Motor neuron (in vitro differentiated cells): ENCODE data around the gene ZG16B. TPM values are rescaled to one million over a fixed set of nuclear protein-coding genes. Genes with fewer than 3 reads are reported as not detected.

ENCODE experiments used
- ATAC-seq, 8 experiments: fragments of 200-7000 bp; cut with Tn5 transposase; replicated peaks in 6 of 8; 2 replicates each; pipeline ENCODE4 v1.8.0; 2021; ENCODE audit warnings: mild to moderate bottlenecking in 8 of 8, moderate library complexity in 8 of 8
- H3K27ac ChIP-seq, 2 donors: fragments of 250-450 bp; sonication (Bioruptor Pico); 2 replicates each; pipeline ENCODE4 v1.9.0; 2021; ENCODE audit warnings: antibody characterized with exemption in 2 of 2, mild to moderate bottlenecking in 2 of 2, moderate library complexity in 1 of 2
- H3K4me1 ChIP-seq, 2 donors: fragments of 250-450 bp; sonication (Bioruptor Pico); replicated peaks in 1 of 2; 2 replicates each; pipeline ENCODE4 v1.6.1; 2021; ENCODE audit warnings: antibody characterized with exemption in 2 of 2, mild to moderate bottlenecking in 2 of 2, moderate library complexity in 1 of 2
- H3K4me3 ChIP-seq, 5 donors: fragments of 250-450 bp; sonication (Bioruptor Pico); 2 replicates each; pipeline ENCODE4 v1.9.0; 2021; ENCODE audit warnings: antibody characterized with exemption in 5 of 5, mild to moderate bottlenecking in 5 of 5, moderate library complexity in 4 of 5
- WGBS, 10 experiments: fragments of 450-650 bp; shearing (Covaris generic); methylation state at CpG; one replicate each; pipeline ENCODE4 v1.0.0; 2022; 5-methylcytosine and 5-hydroxymethylcytosine counted together
- in situ Hi-C, 9 experiments: fragments of 400-800 bp; cut with MboI; loops; one replicate each; pipeline ENCODE4 v1.15.0; 2021; ENCODE audit warnings: low sequenced_read_pairs in 9 of 9, low pct_unique_long_range_greater_than_20kb in 2 of 9; ENCODE audit not compliant: unreplicated experiment in 9 of 9
- total RNA-seq, 8 experiments: library from RNA; unstranded; fragments of 300-600 nt; gene quantifications; 2 replicates each; pipeline versions ENCODE4 v1.2.3 to v1.2.4, GENCODE V29; 2022

ZG16B gene
- total RNA-seq, 8 experiments from 2014 or later = 0.54 to 1.4 (median 1.2) TPM; not detected in 4

- in situ Hi-C loops = no loop called here
Measured at GRCh38 chr16:2792940-2793339, 37.2 kb upstream of the ZG16B start.

GRCh38 chr16:2795395-2796143, 34.5 kb upstream of the ZG16B start:
- Histone ChIP-seq H3K4me1 (no peaks in the 10 kb centered on the region), H3K4me3 (no peak overlapping the region), H3K27ac (no peak overlapping the region)
- WGBS, 10 experiments = 26 to 85% (median 64%) methylated on average over 2 to 7 of the region's 7 CpGs; no CpG with 5 or more reads in 1 of the 10 experiments
- in situ Hi-C loops = no loop called here
- ATAC-seq = peak in 2 of 8 experiments; percentile 59 to 69

More at GRCh38 chr16:2792940-2793339, 37.2 kb upstream of the ZG16B start:
- Histone ChIP-seq H3K4me1 (peaks cover 0 to 8% of the 10 kb centered on the region in 2 donors), H3K27ac (no peak overlapping the region), H3K4me3 (no peak overlapping the region)
- ATAC-seq = no peak
- WGBS, 10 experiments = 67 to 100% (median 89%) methylated on average over 1 to 10 of the region's 10 CpGs

GRCh38 chr16:2798723-2799204, 31.3 kb upstream of the ZG16B start:
- 75% methylated on average over 2 of the region's 39 CpGs; no CpG with 5 or more reads in 9 of the 10 experiments for WGBS, 10 experiments
- ATAC-seq = peak in 2 of 8 experiments; percentile 23 to 34
- in situ Hi-C loops = no loop called here
- Histone ChIP-seq H3K27ac (no peak overlapping the region), H3K4me3 (no peak overlapping the region), H3K4me1 (no peaks in the 10 kb centered on the region)

GRCh38 chr16:2799205-2799858, 30.8 kb upstream of the ZG16B start:
- no peak overlapping the region for H3K4me3 ChIP-seq

GRCh38 chr16:2799859-2800226, 30.3 kb upstream of the ZG16B start:
- H3K27ac ChIP-seq = no peak overlapping the region
- in situ Hi-C loops = no loop called here
- no peak overlapping the region for H3K4me3 ChIP-seq
- peak in 3 of 8 experiments; percentile 69 to 96 (median 85) for ATAC-seq
- 80 to 100% (median 100%) methylated on average over 1 of the region's 1 CpG; no CpG with 5 or more reads in 6 of the 10 experiments for WGBS, 10 experiments
- H3K4me1 ChIP-seq = no peaks in the 10 kb centered on the region

More at GRCh38 chr16:2799205-2799858, 30.8 kb upstream of the ZG16B start:
- ATAC-seq = peak in 1 of 8 experiments; percentile 70
- in situ Hi-C loops = no loop called here
- Histone ChIP-seq H3K4me1 (no peaks in the 10 kb centered on the region), H3K27ac (no peak overlapping the region)
- WGBS, 10 experiments = 67 to 100% (median 81%) methylated on average over 1 to 13 of the region's 21 CpGs; no CpG with 5 or more reads in 4 of the 10 experiments

- 20 to 92% (median 67%) methylated on average over 1 to 3 of the region's 3 CpGs; no CpG with 5 or more reads in 3 of the 10 experiments for WGBS, 10 experiments
- ATAC-seq = no peak
- Histone ChIP-seq H3K4me3 (no peak overlapping the region), H3K27ac (no peak overlapping the region), H3K4me1 (no peaks in the 10 kb centered on the region)
- in situ Hi-C loops = no loop called here
Measured at GRCh38 chr16:2803545-2804195, 26.4 kb upstream of the ZG16B start.

GRCh38 chr16:2804728-2805127, 25.4 kb upstream of the ZG16B start:
- 60 to 80% (median 80%) methylated on average over 1 of the region's 4 CpGs; no CpG with 5 or more reads in 7 of the 10 experiments for WGBS, 10 experiments
- no peak for ATAC-seq
- no peaks in the 10 kb centered on the region for H3K4me1 ChIP-seq
- in situ Hi-C loops = no loop called here
- no peak overlapping the region for H3K27ac ChIP-seq
- no peak overlapping the region for H3K4me3 ChIP-seq

GRCh38 chr16:2806286-2806685, 23.8 kb upstream of the ZG16B start:
- Histone ChIP-seq H3K27ac (no peak overlapping the region), H3K4me3 (no peak overlapping the region), H3K4me1 (no peaks in the 10 kb centered on the region)
- in situ Hi-C loops = no loop called here
- 30 to 80% (median 57%) methylated on average over 1 to 3 of the region's 5 CpGs; no CpG with 5 or more reads in 3 of the 10 experiments for WGBS, 10 experiments
- ATAC-seq = no peak

GRCh38 chr16:2808181-2808580, 21.9 kb upstream of the ZG16B start:
- no peak for ATAC-seq
- no peak overlapping the region for H3K4me3 ChIP-seq
- WGBS, 10 experiments = 69 to 80% (median 72%) methylated on average over 2 to 5 of the region's 7 CpGs; no CpG with 5 or more reads in 6 of the 10 experiments
- in situ Hi-C loops = no loop called here
- no peak overlapping the region for H3K27ac ChIP-seq
- no peaks in the 10 kb centered on the region for H3K4me1 ChIP-seq

- H3K4me3 ChIP-seq = no peak overlapping the region
- no peak for ATAC-seq
- in situ Hi-C loops = no loop called here
- no peaks in the 10 kb centered on the region for H3K4me1 ChIP-seq
- 20 to 74% (median 68%) methylated on average over 1 to 3 of the region's 3 CpGs for WGBS, 10 experiments
- H3K27ac ChIP-seq = no peak overlapping the region
Measured at GRCh38 chr16:2809149-2809760, 20.8 kb upstream of the ZG16B start.

- 40 to 75% (median 50%) methylated on average over 1 to 3 of the region's 6 CpGs; no CpG with 5 or more reads in 3 of the 10 experiments for WGBS, 10 experiments
Measured at GRCh38 chr16:2810651-2811050, 19.5 kb upstream of the ZG16B start.

GRCh38 chr16:2811703-2812471, 18.2 kb upstream of the ZG16B start:
- in situ Hi-C loops = no loop called here
- Histone ChIP-seq H3K4me3 (no peak overlapping the region), H3K4me1 (no peaks in the 10 kb centered on the region), H3K27ac (no peak overlapping the region)
- peak in 3 of 8 experiments; percentile 49 to 73 (median 69) for ATAC-seq
- 20 to 100% (median 69%) methylated on average over 1 to 9 of the region's 15 CpGs; no CpG with 5 or more reads in 3 of the 10 experiments for WGBS, 10 experiments

More at GRCh38 chr16:2810651-2811050, 19.5 kb upstream of the ZG16B start:
- Histone ChIP-seq H3K4me1 (no peaks in the 10 kb centered on the region), H3K27ac (no peak overlapping the region), H3K4me3 (no peak overlapping the region)
- no peak for ATAC-seq
- in situ Hi-C loops = no loop called here
